Measurements from ENCODE around the gene TMEM176A. TPM values are rescaled to one million over a fixed set of nuclear protein-coding genes. Genes with fewer than 3 reads are reported as not detected.

Gene TMEM176A
- total RNA-seq, 1 donor from 2014 or later: 26.1 TPM

- intact Hi-C loops (cut with DNase I): no loop called here
- DNase-seq (ENCODE audit: low spot score): no peak
Measured at GRCh38 chr7:150842018-150842417, 41.4 kb downstream of the TMEM176A start.

DNA sequence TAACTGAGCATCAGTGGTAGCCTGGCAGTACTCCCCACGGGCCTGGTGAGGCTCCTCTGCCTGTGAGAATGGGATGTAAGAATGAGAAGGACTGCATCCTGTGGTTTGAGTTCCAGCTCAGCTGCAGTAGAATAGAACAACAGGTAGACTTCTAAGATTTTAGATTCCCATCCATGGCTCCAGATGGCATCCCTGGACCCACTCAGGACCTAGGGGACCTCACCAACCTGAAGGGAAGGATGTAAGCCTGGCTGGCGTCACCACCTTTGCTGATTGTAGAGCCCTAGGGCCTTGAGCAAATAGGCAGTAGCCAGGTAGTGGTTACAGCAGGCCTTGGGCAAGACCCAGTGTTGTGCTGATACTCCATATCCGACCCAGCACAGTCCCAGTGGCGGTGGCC is 42.1 kb downstream of the TMEM176A start:
- intact Hi-C loops (cut with DNase I): no loop called here
- no peak for DNase-seq (ENCODE audit: low spot score)

GRCh38 chr7:150845421-150845861 is 44.9 kb downstream of the TMEM176A start:
- intact Hi-C loops (cut with DNase I): loop anchor here (2.0 kb wide), 1 partner anchor 59 kb away; no protein-coding TSS in a partner anchor

GRCh38 chr7:150846291-150847115 is 45.9 kb downstream of the TMEM176A start:
- intact Hi-C loops (cut with DNase I): no loop called here
- no peak for DNase-seq (ENCODE audit: low spot score)

More at GRCh38 chr7:150845421-150845861, 44.9 kb downstream of the TMEM176A start:
- DNase-seq (ENCODE audit: low spot score): no peak

GRCh38 chr7:150847536-150847935 is 47.0 kb downstream of the TMEM176A start:
- intact Hi-C loops (cut with DNase I): no loop called here
- no peak for DNase-seq (ENCODE audit: low spot score)

DNA sequence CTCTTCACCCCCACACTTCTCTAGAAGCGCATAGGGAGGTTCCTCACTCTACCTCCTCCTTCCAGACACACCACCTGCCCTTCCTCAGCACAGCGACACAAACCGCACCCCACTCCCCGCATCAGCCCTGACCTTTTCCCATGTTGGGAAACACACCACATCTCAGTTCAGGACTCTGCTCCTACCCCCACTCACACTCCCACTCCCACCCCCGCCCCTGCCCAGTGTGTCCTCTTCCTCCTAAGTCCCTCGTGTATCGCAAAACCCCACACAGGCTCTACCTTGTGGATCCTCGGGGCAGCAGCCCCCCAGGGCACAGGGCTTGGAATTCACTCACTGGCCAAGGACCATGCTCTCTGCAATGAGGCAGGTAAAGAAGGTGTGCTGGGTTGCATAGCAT is 47.5 kb downstream of the TMEM176A start:
- no peak for DNase-seq (ENCODE audit: low spot score)
- intact Hi-C loops (cut with DNase I): no loop called here

- intact Hi-C loops (cut with DNase I): no loop called here
- DNase-seq (ENCODE audit: low spot score): no peak
Measured at GRCh38 chr7:150848561-150849115, 48.1 kb downstream of the TMEM176A start.

DNA sequence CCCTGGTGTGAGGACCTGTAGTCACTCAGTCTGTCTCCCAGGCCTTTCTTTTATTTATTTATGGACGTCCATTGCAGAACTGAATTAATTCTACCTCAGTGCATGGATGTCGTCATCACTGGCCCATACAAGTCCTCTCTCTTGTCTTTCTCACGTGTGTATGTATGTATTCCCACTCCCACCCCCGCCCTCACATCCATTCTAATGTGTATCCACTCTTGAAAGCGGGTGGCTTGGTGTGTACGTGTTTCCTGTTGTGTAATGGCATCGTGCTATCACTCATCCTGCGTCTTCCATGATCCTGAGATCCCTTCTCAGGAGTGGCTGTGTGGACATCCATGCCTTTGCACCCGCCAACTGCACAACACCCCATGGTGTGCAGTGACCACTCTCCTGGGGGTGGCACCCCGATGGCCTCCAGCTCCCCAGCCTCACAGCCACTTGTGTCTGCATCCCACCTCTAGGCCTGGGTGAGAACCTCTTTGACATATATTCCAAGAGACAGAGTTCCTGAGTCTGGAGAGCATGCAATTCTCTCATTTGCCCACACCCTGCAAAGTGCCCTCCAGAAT is 48.7 kb downstream of the TMEM176A start:
- intact Hi-C loops (cut with DNase I): no loop called here
- DNase-seq (ENCODE audit: low spot score): no peak

- intact Hi-C loops (cut with DNase I): no loop called here
- DNase-seq (ENCODE audit: low spot score): no peak
Measured at GRCh38 chr7:150850273-150850672, 49.7 kb downstream of the TMEM176A start.

DNA sequence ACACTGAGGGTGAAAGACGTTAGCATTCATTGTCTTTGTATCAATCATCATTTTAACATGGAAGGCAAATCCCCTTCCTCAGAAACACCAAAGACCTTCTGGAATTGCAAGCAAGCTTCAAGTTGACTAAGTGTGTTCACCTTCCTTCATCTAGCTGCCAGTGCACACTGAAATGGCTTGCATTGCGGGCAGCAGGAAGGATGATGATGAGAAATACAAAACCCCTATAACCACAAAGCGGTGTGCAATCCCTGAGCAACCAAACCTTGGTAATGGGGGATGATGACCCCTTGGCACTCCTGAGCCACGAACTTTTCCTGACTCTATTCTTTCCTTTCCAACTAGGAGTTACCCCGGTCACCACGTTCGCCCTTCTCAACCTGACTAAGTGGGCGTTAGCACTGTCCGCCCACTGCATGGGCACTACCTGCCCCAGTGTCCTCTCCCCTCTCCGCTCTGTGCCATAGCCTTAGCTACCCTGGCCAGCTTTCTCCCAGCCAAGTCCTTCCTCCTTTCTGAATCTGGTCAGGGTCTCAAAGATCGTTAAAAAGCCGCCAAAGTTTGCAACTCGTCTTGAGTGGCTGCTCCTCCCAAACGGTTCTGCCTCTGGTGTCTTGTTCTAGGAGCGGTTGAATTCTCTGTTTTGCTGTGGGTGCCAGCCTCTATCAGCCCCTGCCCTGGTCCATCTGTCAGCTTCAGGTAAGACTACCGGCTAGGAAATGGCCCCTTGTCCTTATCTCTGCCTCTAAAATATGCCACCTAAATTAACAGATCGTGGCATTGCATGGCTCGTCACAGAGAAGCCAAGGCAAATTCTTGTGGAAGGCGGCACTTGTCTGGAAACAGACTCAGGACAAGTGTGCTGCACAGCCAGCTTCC is 51.2 kb downstream of the TMEM176A start:
- DNase-seq (ENCODE audit: low spot score): no peak
- intact Hi-C loops (cut with DNase I): no loop called here

DNA sequence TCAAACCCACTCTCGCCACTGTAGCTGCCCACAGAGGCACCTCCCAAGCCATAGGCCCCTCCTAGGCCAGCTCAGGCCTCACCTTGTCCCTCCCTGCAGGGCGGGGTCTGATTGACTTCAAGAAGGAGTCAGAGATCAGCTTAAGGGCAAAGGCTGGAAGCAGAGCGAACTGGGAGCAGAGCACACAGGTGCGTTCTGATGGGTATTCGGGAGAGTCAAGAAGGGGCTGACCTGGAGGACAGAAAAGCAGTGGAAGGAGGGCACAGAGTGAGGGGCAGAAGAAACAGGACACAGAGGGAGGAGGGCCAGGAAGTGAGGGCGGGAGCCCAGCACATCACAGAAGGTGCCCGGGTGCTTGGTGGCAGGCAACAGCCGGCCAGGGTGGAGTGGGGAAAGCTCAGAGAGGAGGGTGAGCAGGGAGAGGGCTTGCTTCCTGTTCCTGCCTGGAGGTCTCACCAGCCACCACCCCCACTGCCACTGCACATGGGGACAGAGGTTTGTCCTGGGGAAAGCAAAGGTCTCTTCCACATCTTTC is 51.9 kb downstream of the TMEM176A start, which contains the start of gene AOC1:
Gene AOC1 (plus strand): TSS at position 147 of the 535 bp plus-strand sequence. CDS start 3,954 bp downstream, outside the sequence.
- intact Hi-C loops (cut with DNase I): no loop called here
- DNase-seq (ENCODE audit: low spot score): no peak

- intact Hi-C loops (cut with DNase I): no loop called here
- DNase-seq (ENCODE audit: low spot score): no peak
Measured at GRCh38 chr7:150854066-150855000, 53.8 kb downstream of the TMEM176A start.

Other genes with a start within 250 kb of the TMEM176A start
- 18.2 TPM for gene GIMAP4, start 233.4 kb upstream of the TMEM176A start, total RNA-seq
- gene GIMAP6, start 168.4 kb upstream of the TMEM176A start, total RNA-seq: 16.6 TPM
- 3.1 TPM for gene GIMAP2, start 115.1 kb upstream of the TMEM176A start, total RNA-seq
- gene GIMAP1, start 84.2 kb upstream of the TMEM176A start, total RNA-seq: 3.5 TPM
- 6.6 TPM for gene GIMAP5, start 63.4 kb upstream of the TMEM176A start, total RNA-seq
- gene TMEM176B, start 405 bp upstream of the TMEM176A start, total RNA-seq: 44.9 TPM
- gene AOC1, start 51.7 kb downstream of the TMEM176A start, total RNA-seq: 0.43 TPM
- 61.9 TPM for gene KCNH2, start 177.6 kb downstream of the TMEM176A start, total RNA-seq
- 26.5 TPM for gene NOS3, start 190.2 kb downstream of the TMEM176A start, total RNA-seq
- 0.13 TPM for gene ATG9B, start 223.7 kb downstream of the TMEM176A start, total RNA-seq
- 28.5 TPM for gene ABCB8, start 227.7 kb downstream of the TMEM176A start, total RNA-seq
- gene ASIC3, start 247.8 kb downstream of the TMEM176A start, total RNA-seq: 5.2 TPM